ENCODE measurements around the gene NPEPL1.

NPEPL1 gene

DNA sequence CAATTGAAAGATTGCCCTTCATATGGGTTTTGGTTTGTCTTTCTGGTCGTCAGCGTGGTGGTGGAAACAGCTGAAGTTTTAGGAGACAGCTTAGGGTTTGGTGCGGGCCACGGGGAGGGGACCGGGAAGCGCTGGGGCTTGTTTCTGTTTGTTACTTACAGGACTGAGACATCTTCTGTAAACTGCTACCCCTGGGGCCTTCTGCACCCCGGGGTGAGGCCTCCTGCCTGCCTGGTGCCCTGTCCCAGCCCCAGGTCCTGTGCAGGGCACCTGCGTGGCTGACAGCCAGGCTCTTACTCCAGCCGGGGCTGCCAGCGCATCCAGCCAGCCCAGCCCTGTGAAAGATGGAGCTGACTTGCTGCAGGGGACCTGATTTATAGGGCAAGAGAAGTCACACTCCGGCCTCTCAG lies 22.8 kb downstream of the NPEPL1 start:
- DNase-seq = no peak

DNA sequence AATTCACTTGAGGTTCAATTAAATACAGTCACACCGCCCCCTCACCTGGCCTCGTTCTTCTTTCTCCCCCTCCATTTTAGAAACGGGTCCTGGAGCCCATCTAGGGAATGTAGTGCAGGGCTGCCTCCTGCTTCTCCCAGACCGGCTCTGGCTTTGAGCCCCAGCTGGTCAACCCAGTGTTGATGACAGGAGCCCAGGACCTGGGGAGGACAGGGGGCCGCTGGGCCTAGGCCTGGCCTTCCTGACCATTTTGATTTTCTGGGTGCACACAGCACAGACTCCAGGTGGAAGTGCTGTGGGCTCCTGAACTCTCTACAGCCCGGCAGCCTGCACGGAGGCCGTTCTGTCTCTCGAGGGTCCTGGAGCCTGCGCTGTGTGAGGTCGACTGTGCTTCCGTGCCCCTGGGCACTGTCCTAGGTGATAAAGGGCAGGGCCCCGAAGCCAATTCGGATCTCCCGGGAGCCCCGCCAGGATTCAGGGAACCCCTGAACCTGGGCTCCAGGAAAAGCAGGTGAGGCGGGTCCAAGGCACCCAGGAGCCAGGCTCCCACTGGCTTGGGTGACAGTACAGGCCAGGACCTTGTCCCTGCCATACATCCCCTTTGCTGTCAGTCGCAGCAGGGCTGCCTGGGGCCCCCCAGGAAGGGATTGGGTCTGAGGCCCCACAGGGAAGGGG lies 23.3 kb downstream of the NPEPL1 start:
- DNase-seq = peak; percentile 44

DNA sequence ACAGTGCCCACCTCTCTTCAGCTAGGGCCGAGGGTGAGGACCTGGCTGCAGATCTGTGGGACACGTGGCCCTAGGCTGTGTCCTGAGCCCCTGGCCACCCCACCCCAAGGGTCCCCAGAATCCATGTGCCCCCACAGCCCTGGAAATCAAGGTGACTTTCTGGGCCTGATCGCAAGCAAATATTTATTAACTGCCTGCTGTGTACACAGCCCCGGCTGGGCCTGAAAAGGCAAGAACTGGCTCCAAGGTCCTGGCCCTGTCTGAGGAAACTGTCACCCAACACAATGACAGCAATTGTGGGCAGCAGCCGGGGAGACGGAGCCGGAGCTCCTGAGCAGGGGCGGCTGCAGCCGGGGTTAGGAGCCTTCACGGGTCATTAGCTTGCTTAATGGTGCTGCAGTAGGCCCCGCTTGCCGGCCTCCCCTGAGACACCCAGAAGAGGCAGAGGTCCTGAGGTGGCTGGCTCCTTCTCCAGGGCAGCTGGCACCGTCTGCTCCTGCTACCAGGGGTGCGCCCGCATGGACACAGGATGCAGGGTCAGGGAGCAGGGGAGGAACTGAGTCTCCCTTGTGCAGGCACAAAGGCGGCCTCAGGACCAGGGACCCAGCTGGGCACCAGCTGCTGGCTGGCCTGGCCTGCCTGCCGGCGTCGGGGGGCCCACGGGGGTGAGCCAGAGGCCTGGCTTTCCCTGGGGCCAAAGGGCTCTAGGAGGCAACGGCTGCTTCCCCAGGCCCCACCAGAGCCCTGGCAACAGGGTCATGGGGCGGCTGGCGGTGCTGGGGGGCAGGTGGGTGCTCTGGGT lies 24.1 kb downstream of the NPEPL1 start:
- peak; percentile 57 for DNase-seq

DNA sequence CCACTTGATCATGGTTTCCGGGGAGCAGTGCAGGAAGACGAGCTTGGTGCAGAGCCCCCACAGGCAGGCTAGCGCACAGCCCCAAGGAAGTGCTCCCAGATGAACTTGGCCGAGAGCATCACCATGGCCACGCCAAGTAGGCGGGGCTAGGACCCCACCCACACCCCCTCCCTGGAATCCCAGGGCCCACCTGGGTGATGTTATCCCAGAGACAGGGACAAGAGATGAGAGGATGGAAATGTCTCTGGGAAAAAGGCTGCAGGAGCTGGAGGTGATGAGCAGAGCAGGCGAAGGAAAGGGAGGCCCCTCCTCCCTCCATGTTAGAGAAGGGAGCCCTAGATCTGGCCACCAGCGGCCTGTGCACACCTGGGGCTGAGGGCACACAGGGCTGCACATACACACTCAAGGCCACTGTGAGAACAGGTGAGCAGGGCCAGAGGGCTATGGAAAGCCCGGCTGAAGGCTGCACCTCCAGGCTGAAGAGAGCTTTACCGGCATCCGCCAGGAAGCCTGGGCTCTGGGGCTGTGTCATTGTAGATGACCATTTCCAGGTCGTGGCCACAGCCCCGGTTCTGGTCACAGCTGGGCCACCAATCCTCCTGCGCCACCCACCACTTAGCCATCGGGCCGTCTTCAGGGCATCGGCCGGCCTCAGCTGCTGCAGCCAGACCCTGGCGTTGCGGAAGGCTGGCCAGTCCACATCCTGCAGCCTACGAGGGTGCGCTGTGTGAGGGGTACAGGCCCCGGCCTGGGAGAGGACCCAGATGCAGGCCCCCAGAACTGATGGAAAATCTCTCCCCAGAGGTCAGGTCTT lies 24.9 kb downstream of the NPEPL1 start:
- DNase-seq = peak; percentile 57

DNA sequence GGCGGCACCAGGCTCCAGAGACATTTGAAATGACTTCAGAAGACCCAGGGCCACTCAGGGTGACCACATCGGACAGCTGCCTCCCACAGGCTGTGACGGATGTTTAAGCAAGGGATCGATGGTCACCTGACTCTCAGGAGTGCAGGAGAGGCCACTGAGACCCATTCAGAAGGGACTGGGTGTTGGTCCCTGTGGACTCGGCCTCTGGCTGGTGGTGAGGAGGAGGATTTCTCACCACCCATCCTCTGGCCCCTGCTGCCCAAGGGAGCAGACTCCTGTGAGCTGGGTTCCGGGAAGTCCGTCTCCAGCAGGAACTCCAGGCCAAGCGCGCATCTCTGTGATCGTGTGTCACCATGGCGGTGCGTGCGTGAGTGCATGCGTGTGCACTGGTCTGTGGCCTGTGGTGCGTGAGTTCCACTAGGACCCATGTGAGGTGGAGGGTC lies 25.5 kb downstream of the NPEPL1 start:
- DNase-seq = peak; percentile 47

DNA sequence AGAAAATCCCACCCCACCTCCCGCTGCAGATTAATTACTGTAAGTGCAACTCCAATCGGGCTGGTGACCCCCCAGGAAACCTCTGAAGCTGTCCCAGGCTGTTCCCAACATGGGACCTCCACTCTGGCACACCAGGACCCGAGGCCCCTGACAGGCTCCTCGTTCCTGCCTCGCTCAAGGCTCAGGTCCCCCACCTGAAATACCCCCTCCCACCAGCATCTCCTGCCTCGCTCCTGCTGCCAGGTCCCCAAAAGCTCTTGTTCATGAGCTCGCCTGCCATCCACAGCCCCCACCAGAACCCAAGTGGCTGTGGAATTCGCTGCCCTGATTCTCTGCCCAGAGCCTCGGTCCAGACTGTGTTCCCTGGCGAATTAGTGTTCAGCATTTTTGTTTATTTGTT lies 26.1 kb downstream of the NPEPL1 start:
- DNase-seq = peak; percentile 48

DNA sequence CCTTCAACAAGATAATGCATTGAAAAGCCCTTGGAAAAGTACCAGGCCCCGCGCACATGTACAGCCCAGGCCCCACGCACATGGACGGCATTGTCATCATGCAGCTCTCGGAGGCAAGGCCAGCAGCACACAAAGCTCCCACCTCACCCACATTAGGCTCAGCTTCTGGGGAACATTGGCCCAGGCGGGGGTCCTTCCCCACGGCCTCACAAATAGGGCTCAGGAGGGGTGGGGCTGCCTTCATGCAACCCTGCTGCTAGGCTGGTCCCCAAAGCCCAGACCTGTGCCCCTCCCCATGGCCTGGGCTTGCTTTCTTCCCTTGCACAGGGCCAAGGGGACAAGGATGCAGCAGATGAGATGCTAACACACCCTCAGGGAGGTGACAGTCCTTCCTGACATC lies 26.7 kb downstream of the NPEPL1 start:
- DNase-seq = peak; percentile 36

DNA sequence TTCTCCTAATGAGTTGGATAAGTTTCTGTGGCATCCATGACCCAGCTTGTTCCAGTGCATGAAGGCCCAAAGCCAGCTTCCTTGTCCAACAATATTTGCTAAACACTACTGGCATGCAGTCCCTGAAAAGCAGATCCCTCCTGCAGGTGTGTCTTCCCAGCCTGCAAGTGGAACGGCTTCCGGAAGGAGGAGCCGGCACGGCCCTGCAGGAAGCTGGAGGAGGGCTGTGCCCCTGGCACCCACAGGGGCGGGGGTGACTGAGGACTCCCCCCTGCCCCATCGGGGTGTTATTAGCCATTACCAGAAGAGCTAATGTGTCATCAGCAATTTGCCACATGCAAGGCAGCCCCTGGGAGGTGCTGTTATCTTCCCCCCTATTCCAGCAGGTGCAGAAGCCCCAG lies 27.4 kb downstream of the NPEPL1 start:
- peak; percentile 38 for DNase-seq

DNA sequence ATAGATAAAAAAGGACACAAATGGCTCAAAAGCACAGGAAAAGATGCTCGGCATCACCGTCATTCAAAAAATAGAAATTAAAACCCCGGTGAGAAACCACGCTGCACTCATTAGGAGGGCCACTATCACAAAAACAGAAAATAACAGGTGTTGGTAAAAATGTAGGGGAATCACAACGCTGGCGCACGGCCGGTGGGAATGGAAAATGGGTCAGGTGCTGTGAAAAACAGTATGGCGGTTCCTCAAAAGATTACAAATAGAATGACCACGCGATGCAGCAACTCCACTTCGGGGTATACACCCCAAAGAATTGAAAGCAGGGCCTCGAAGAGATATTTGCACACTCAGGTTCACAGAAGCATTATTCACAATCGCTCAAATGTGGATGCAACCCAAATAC lies 28.3 kb downstream of the NPEPL1 start:
- no peak for DNase-seq

DNA sequence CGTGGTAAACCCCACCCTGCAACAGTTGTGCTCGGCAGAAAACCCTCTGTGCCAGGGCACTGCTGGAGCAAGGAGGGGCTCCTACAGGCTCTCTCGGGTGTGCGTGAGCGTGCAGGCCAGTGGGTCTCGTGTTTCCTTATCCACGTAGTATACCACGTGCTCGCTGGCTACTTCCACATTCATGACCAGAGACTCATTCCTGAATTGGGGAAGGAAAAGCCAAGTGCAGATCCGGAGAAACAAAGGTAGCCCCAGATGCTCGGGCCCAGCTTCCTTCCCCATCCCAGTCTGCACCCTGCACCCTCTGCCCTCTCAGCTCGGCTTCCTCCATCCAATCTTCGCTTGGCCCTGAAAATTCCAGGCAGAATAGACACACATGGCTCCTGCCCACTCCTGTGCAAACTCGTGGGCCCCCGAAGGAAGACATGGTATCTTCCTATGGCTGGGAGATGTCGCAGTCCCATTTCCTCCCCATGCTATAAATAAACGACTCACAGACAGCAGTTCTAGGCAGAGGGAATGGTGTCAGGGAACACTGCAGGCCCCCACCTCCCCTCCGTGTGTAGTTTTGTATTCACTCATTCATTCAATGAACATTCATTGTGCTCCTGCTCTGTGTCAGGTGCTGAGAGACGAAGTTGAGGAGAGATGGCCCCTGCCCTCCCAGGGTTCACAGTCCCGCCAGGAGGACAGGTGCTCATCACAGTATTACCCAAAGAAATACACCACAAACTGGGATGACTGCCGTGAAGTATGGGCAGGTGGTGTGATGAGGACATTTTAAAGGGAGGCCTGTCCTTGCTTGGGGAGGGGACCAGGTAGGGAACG lies 29.6 kb downstream of the NPEPL1 start:
- DNase-seq = peak; percentile 38

DNA sequence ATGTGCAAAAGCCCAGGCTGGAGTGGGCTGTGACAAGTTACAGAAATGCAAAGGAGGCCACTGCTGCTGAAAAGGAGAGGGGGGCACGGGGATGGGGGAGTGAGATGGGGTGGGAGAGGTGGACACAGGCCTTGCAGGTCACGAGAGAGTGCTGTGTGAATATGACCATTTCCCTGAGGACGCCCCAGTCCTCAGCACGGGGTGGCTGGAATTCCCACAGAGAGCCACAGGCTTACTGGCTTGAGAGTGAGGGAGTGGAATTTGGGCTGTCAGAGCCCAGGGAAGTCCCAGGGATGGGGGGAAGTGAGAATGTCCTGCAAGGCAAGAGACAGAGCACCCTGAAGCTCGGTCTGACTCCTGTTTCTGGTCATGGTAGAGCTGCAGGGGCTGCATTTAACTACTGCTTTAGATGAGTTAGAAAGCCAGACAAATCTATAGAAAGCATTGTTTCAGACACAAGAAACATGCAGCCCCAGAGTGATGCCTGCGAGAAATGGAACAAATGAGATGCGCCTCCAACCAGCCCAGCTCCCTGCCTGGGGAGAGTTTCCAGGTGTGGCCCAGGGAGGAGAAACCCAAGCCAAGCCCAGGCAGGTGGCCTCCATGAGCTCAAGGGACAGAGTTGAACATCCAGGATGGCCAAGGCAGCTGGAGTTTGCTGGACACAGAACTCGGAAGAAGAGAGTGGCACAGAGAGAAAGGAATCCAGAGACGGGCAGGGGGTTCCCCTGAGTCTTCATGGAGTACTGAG lies 30.5 kb downstream of the NPEPL1 start:
- DNase-seq = no peak

DNA sequence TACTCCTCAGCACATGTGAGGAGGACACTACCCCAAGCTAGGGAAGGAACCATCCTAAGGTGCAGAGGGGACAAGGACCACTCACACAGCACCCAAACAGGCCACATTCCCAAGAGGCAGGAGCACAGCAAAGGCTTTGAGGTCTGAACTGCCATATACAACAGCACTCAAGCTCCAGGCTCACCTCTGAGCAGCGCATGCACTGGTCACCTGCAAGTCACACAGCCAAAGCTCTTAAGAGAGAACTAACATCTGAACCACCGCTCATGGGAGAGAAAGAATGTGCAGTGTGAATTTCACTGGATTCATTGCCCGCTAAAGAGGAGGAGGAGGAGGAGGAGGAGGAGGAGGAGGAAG lies 31.0 kb downstream of the NPEPL1 start:
- peak; percentile 43 for DNase-seq

DNA sequence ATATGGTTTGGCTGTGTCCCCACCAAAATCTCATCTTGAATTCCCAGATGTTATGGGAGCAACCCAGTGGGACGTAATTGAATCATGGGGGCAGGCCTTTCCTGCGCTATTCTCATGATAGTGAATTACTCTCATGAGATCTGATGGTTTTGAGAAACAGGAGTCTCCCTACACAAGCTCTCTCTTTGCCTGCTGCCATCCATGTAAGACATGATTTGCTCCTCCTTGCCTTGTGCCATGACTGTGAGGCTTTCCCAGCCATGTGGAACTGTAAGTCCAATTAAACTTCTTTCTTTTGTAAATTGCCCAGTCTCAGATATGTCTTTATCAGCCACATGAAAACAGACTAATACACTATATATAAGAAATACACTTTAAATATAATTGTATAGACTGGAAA lies 33.6 kb downstream of the NPEPL1 start:
- peak; percentile 27 for DNase-seq

DNA sequence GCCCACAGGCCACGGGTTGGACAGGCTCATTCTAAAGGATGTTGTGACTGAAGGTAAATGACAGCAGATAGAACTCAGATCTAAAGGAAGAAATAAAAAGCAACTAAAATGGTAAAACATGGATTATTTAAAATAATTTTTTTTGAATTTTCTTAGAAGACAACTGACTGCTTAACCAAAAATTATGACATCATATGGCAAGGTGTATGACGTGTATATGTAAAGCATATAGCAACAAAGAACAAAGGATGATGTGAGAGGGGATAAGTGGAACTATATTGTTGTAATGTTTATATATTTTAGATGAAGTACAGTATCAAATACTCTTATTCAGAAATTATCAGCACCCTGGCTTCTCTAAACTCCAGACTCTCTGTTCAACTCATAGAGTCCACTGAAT lies 38.6 kb downstream of the NPEPL1 start:
- DNase-seq = no peak

DNA sequence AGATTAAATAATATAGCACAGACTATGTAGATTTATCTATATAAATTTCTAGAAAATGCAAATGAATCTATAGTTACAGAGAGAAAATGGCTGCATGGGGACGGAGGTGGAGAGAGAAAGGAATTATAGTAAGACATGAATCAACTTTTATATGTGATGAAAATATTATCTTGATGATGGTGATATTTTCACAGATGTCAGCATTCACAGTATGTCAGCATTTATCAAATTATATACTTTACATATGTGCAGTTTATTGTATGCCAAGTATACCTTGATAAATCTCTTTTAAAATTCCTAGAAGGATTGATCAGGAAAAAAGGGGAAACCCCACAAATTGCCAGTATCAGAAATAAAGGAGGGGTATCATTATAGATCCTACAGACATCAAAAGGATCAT lies 44.6 kb downstream of the NPEPL1 start:
- no peak for DNase-seq

DNA sequence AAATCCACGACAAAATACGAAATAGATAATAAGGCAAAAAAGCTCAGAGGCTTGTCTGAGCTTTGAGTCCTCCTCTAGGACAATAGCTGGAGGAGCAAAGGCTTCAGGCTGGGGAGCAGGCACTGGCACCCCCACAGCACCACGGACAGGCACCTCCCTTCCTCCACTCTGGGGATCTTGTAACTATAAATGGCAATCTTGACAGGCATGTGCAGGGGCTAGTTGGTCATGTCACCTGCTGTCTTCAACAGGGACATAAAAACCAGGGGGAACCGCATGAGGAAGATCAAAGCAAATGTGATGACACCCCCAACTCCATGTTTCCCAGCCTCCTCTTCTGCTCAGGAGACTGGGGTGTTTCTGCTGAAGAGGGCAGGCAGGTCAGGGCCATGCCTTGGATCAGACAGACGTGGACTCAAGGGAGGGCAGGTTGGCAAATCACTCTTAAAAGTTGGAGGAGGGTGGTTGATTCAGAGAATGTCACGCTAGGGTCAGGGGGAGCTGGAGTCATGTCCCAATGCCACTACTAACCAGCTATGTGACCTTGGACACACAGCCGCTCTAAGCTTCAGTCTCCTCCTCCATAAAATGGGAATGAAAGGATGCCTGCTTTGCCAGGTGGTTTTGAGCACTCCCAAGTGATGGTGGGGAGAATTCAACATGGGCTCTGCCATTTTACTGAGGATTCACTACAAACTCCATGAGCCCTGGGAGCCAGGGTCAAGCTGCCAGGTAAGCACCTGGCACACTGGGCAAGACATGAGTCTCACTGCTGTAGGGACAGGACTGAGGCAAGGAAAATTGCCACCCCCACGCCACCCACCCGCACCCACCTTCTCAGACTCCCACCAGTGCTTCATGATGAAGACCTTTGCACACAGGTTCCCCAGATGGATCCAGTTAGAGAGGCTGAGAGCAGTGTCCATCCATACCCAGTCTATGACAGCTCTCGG lies 48.0 kb downstream of the NPEPL1 start:
- DNase-seq = peak; percentile 31

DNA sequence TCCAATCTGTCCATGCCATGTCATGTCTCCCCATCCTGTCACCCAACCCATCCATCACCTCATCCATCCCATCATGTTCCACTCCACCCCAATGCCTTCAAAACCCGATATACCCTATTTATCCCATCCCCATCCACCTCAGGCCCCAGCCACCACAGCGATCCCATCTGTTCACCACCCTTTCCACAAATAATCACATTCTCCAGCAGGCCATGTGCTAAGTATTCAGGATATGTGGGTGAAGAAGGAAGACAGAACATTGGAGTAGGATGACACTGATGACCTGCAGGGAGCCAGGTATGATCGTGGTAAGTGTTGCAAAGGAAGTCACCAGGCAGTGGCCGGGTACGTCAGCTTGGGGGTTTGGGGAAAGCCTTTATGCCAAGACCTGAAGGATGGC lies 48.8 kb downstream of the NPEPL1 start:
- DNase-seq = no peak

DNA sequence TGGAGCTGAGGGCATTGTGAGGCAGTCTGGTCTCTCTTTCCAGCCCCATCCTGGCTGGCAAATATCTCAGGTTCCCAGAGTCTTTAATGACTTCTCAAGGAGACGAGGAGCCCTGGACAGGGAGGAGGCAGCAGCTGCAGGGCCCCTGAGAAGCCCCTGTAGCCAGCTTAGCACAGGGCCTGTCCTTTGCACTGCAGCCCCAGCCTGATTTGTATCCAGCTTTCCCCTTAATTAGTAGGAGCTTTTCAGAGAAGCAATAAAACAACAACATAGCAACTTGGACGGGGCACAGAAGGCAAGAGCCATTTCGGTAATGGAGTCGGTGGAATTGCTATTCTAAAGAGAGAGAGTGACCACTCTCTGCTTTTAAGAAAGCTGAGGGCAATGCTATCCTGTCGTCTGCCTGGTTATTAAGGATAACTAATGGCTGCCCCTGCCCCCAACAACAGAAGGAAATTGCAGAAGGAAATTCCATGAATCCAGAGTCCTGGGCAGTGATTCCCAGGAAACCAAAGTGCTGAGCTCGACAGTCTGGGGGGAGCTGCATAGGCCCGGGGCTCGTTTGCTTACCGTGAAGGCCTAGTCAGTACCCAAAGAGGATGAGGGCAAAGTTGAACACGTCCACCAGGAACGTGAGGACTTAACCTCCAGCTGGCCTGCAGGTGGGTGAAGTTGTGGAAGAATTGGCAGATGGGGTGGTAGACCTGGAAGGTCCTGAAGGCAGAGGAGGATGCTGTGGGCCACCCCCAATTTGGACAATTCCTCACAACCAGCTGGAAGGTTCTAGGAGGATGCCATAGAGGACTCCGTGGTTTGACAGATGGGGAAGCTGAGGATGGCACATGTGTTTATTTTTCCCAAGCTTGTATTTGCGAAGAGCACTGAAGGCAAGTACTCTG lies 50.3 kb downstream of the NPEPL1 start:
- DNase-seq = peak; percentile 38

DNA sequence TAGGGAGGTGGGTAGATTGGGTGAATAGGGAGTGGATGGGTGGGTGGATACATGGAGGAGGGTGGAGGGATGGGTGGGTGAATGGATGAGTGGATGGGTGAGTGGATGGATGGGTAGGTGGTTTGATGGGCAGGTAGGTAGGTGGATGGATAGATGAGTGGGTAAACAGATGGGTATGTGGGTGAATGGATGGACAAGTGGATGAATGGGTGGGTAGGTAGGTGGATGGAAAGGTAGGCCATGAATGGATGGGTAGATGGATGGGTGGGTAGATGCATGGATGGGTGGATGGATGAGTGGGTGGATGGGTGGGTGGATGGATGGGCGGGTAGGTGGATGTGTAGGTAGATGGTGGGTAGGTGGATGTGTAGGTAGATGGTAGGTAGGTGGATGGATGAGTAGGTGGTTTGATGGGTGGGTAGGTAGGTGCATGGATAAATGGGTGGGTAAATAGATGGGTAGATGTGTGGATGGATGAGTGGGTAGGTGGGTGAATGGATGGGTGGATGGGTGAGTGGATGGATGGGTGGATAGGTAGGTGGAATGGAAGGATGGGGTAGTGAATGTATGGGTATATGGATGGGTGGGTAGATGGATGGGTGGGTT lies 51.4 kb downstream of the NPEPL1 start:
- DNase-seq = no peak

All from activated effector memory CD4-positive, alpha-beta T cell treated with anti-CD3 and anti-CD28 coated beads, Interleukin-2, amount 50 U/mL, for 16 hours (primary cell).